Endothelial cell of umbilical vein (primary cell): ENCODE measurements around the gene CCDC40. TPM values are rescaled to one million over a fixed set of nuclear protein-coding genes. Genes with fewer than 3 reads are reported as not detected.

Experiments
- BruUV-seq: library from RNA; stranded (reverse); fragments of 400-500 nt; replicated peaks from 2 replicates; lab custom pipeline; 2021; lab: Mats Ljungman, UMichigan
- CTCF ChIA-PET: fragments of 300-600, 350-600 bp; sonication (Branson Sonifier 250); formaldehyde crosslinking; loops from one replicate; lab custom pipeline; 2021; ENCODE audit warnings: antibody characterized with exemption, inconsistent platforms; lab: Charles Lee
- POLR2A ChIA-PET: fragments of 300-600, 350-600 bp; sonication (Branson Sonifier 250); formaldehyde crosslinking; loops from one replicate; lab custom pipeline; 2021; ENCODE audit warnings: antibody characterized with exemption, inconsistent platforms; lab: Charles Lee
- DNase-seq: peaks from one replicate; pipeline ENCODE4 v3.0.0-alpha.2; 2011; ENCODE audit warnings: low read depth, low spot score
- FAIRE-seq: peaks from 2 replicates; lab custom pipeline; 2011; peaks lifted over from hg19 to GRCh38; lab: Jason Lieb, UNC
- H2AFZ ChIP-seq: 2 replicates; pipeline ENCODE4 v1.6.0; 2012; ENCODE audit warnings: low read depth, low read length, control low read depth, inconsistent platforms
- H3K27ac ChIP-seq: 2 replicates; pipeline ENCODE4 v1.5.1; 2011; ENCODE audit warnings: low read depth, mild to moderate bottlenecking, control low read depth, low read length, moderate library complexity; ENCODE audit not compliant: insufficient read depth
- H3K27me3 ChIP-seq, 2 experiments: 2 replicates each; pipeline versions ENCODE4 v1.6.0 to v1.6.1; 2011; ENCODE audit warnings: low read length in 2 of 2, mixed read lengths in 1 of 2; ENCODE audit not compliant: control insufficient read depth in 2 of 2, insufficient read depth in 2 of 2
- H3K36me3 ChIP-seq, 2 experiments: 2 replicates in 1 of 2; 3 replicates in 1 of 2; pipeline ENCODE4 v1.5.1; 2011; ENCODE audit warnings: low read length in 2 of 2, mild to moderate bottlenecking in 1 of 2, moderate library complexity in 1 of 2; ENCODE audit not compliant: control insufficient read depth in 2 of 2, insufficient read depth in 2 of 2; ENCODE audit errors: extremely low read depth in 1 of 2
- H3K4me1 ChIP-seq: 3 replicates; pipeline ENCODE4 v1.5.1; 2011; ENCODE audit warnings: mild to moderate bottlenecking, low read length; ENCODE audit not compliant: control insufficient read depth, insufficient read depth; ENCODE audit errors: extremely low read depth
- H3K4me2 ChIP-seq: 2 replicates; pipeline ENCODE4 v1.6.1; 2011; ENCODE audit warnings: low read length, control low read depth, mixed read lengths; ENCODE audit not compliant: insufficient read depth
- H3K4me3 ChIP-seq, 3 experiments: fragments of 200-600 bp in 1 of 3; sonication (generic), shearing (Covaris generic) in 1 of 3; replicated peaks in 1 of 3; 2 replicates each; pipeline ENCODE4 v1.5.1; 2011 to 2016; ENCODE audit warnings: control low read depth in 3 of 3, low read length in 3 of 3, mild to moderate bottlenecking in 2 of 3, inconsistent platforms in 1 of 3, low read depth in 1 of 3, moderate library complexity in 1 of 3; ENCODE audit not compliant: insufficient read depth in 1 of 3
- H3K79me2 ChIP-seq: 2 replicates; pipeline ENCODE4 v1.6.0; 2012; ENCODE audit warnings: low read length, inconsistent platforms; ENCODE audit not compliant: control insufficient read depth, insufficient read depth
- H3K9ac ChIP-seq: replicated peaks from 2 replicates; pipeline ENCODE3; 2011; ENCODE audit warnings: low read length, control low read depth; ENCODE audit not compliant: insufficient read depth; ENCODE audit errors: extremely low read depth
- H3K9me1 ChIP-seq: replicated peaks from 3 replicates; pipeline ENCODE4 v1.6.0; 2011; ENCODE audit warnings: mild to moderate bottlenecking, low read length; ENCODE audit not compliant: control insufficient read depth, insufficient read depth; ENCODE audit errors: extremely low read depth
- H3K9me3 ChIP-seq: replicated peaks from 2 replicates; pipeline ENCODE4 v1.5.1; 2012; ENCODE audit warnings: low read length, inconsistent platforms; ENCODE audit not compliant: control insufficient read depth, insufficient read depth
- H4K20me1 ChIP-seq: replicated peaks from 2 replicates; pipeline ENCODE3; 2011; ENCODE audit warnings: mild to moderate bottlenecking, low read length; ENCODE audit not compliant: control insufficient read depth, insufficient read depth; ENCODE audit errors: extremely low read depth
- CTCF ChIP-seq, 2 donors: IDR thresholded peaks; 1 replicate in 1 of 2; 2 replicates in 1 of 2; pipeline ENCODE4 v1.5.1; 2011; ENCODE audit warnings: low read length in 2 of 2, mild to moderate bottlenecking in 2 of 2, moderate library complexity in 2 of 2, control low read depth in 1 of 2, inconsistent platforms in 1 of 2, low read depth in 1 of 2; ENCODE audit not compliant: insufficient read depth in 1 of 2; ENCODE audit errors: extremely low read depth in 1 of 2
- EZH2 ChIP-seq: IDR thresholded peaks from 2 replicates; pipeline ENCODE4 v1.6.1; 2012; ENCODE audit warnings: borderline replicate concordance, low read depth, mild to moderate bottlenecking, moderate library complexity, low read length, inconsistent platforms; ENCODE audit not compliant: severe bottlenecking
- FOS ChIP-seq: IDR thresholded peaks from 2 replicates; pipeline ENCODE4 v1.6.1; 2011; ENCODE audit warnings: mild to moderate bottlenecking, low read length, moderate library complexity, borderline replicate concordance; ENCODE audit not compliant: insufficient read depth
- GATA2 ChIP-seq: IDR thresholded peaks from 2 replicates; pipeline ENCODE4 v1.7.0; 2011; ENCODE audit warnings: low read depth, mild to moderate bottlenecking, moderate library complexity, mixed read lengths, low read length; ENCODE audit not compliant: insufficient read length, insufficient read depth
- JUN ChIP-seq: IDR thresholded peaks from 2 replicates; pipeline ENCODE4 v1.6.1; 2011; ENCODE audit warnings: borderline replicate concordance, low read depth; ENCODE audit not compliant: insufficient read length, insufficient read depth
- MAX ChIP-seq: IDR thresholded peaks from 2 replicates; pipeline ENCODE4 v1.6.1; 2011; ENCODE audit not compliant: insufficient read depth, insufficient read length
- MYC ChIP-seq: IDR thresholded peaks from one replicate; pipeline ENCODE4 v1.6.1; 2011; ENCODE audit warnings: mild to moderate bottlenecking, low read depth, low read length
- POLR2A ChIP-seq: IDR thresholded peaks from 2 replicates; pipeline ENCODE4 v1.6.1; 2012; ENCODE audit warnings: low read depth, mild to moderate bottlenecking, control low read depth, low read length
- POLR2AphosphoS5 ChIP-seq: IDR thresholded peaks from 2 replicates; pipeline ENCODE4 v1.6.1; 2012; ENCODE audit warnings: low read depth, mild to moderate bottlenecking, control low read depth, low read length, moderate library complexity; ENCODE audit not compliant: insufficient read depth
- dilution Hi-C: fragments of 300-500 bp; cut with MboI; formaldehyde crosslinking; loops from one replicate; pipeline ENCODE4 v1.15.0; 2019; ENCODE audit warnings: low sequenced_read_pairs; ENCODE audit not compliant: extremely low pct_ligation_motif_present
- intact Hi-C: fragments of 100-400 bp; cut with micrococcal nuclease; formaldehyde crosslinking; loops from one replicate; pipeline ENCODE4 v1.10.0; 2022
- polyA plus RNA-seq, 4 experiments: library from polyadenylated mRNA; depleted of rRNA in 3 of 4; stranded (reverse) in 3 of 4; unstranded in 1 of 4; fragments of >200 nt; gene quantifications; 2 replicates each; pipeline versions ENCODE4 v1.2.1 to v1.2.3, GENCODE V29; 2011 to 2012; ENCODE audit warnings: missing spikeins in 1 of 4
- total RNA-seq: library from RNA; stranded (reverse); gene quantifications from 2 replicates; pipeline ENCODE4 v1.2.3, GENCODE V29; 2021

The CCDC40 gene
- total and polyA plus RNA-seq, 2 donors (not counting 3 experiments of a cell fraction or from before 2014, with no cell fraction given): 1.4 to 5.5 TPM

- BruUV-seq: no TSS peak
- Histone ChIP-seq H4K20me1 (no peaks in the 10 kb centered on the region), H3K79me2 (no peaks in the 10 kb centered on the region), H2AFZ (no peak overlapping the region), H3K4me1 (no peaks in the 10 kb centered on the region), H3K27ac (no peak overlapping the region), H3K27me3 (no peaks in the 10 kb centered on the region), H3K4me3 (no peak overlapping the region), H3K4me2 (no peak overlapping the region), H3K9ac (no peak overlapping the region), H3K9me1 (no peaks in the 10 kb centered on the region), H3K9me3 (no peaks in the 10 kb centered on the region), H3K36me3 (no peaks in the 10 kb centered on the region)
- FAIRE-seq (no peak), DNase-seq (no peak)
- CTCF ChIA-PET: interaction anchor here (0.6 to 1.0 kb wide), 2 partner anchors 10 to 61 kb away, joined by 3 to 5 read pairs; partner anchors contain the start of gene GAA
- dilution Hi-C loops: no loop called here
- intact Hi-C loops: no loop called here
- TF ChIP-seq JUN: no peak
- no peak for TF ChIP-seq POLR2AphosphoS5
- TF ChIP-seq POLR2A: no peak
- TF ChIP-seq MAX: no peak
- no peak for TF ChIP-seq GATA2
- no peak for TF ChIP-seq CTCF (IDR thresholded peaks at IDR 0.05; ENCODE audit: extremely low read depth in 1 of 2, insufficient read depth in 1 of 2, low read depth in 1 of 2, low read length in 2 of 2)
- no peak for TF ChIP-seq MYC
- no peak for TF ChIP-seq FOS
- TF ChIP-seq EZH2: no peak
- POLR2A ChIA-PET: no interaction called here
Measured at GRCh38 chr17:80110927-80111701, 74.7 kb downstream of the CCDC40 start.
